GM12878 (cell line): ENCODE results near the gene ERO1A. TPM values are rescaled to one million over a fixed set of nuclear protein-coding genes. Genes with fewer than 3 reads are reported as not detected.
A peak's percentile ranks its signal among the peaks of the same experiment; 100 is the strongest.

ENCODE experiments used
- E2F8 ChIP-seq: fragments of 450-650 bp; IDR thresholded peaks from 2 replicates; pipeline ENCODE4 v1.6.1; 2018; ENCODE audit warnings: mild to moderate bottlenecking, low read depth, moderate library complexity; ENCODE audit not compliant: partially characterized antibody
- IKZF1 ChIP-seq: fragments of 450-650 bp; conservative IDR thresholded peaks from 2 replicates; pipeline ENCODE4 v1.6.1; 2017; ENCODE audit warnings: antibody characterized with exemption, mild to moderate bottlenecking
- JUND ChIP-seq: IDR thresholded peaks from 2 replicates; pipeline ENCODE4 v1.6.1; 2012; ENCODE audit warnings: low read depth, mild to moderate bottlenecking, low read length, improper control_type of control experiment, moderate library complexity
- POLR2AphosphoS5 ChIP-seq: IDR thresholded peaks from 2 replicates; pipeline ENCODE4 v1.6.1; 2011; ENCODE audit warnings: mild to moderate bottlenecking, low read length, inconsistent platforms
- RCOR1 ChIP-seq: conservative IDR thresholded peaks from 2 replicates; pipeline ENCODE4 v1.6.1; 2012; ENCODE audit warnings: low read depth, low read length, improper control_type of control experiment
- REST ChIP-seq: IDR thresholded peaks from 2 replicates; pipeline ENCODE4 v1.6.1; 2012; ENCODE audit warnings: mild to moderate bottlenecking, low read depth, low read length
- RUNX3 ChIP-seq: IDR thresholded peaks from 2 replicates; pipeline ENCODE4 v1.6.1; 2012; ENCODE audit warnings: low read length, inconsistent platforms
- SREBF2 ChIP-seq: IDR thresholded peaks from 2 replicates; pipeline ENCODE4 v1.6.1; 2012; ENCODE audit warnings: mild to moderate bottlenecking, low read length
- ZBED1 ChIP-seq: IDR thresholded peaks from 2 replicates; pipeline ENCODE4 v1.6.1; 2016; ENCODE audit warnings: borderline replicate concordance
- polyA plus RNA-seq, 11 experiments: library from polyadenylated mRNA; depleted of rRNA in 4 of 11; unstranded in 6 of 11; stranded (reverse) in 5 of 11; fragments of >200 nt; fragmentation: Nextera tagmentation in 4 of 11; fragmentation: Illumina TruSeq in 1 of 11; extraction: Ambion mirVana in 4 of 11; extraction: Trizol in 1 of 11; gene quantifications; 1 replicate in 1 of 11; 2 replicates in 10 of 11; pipeline versions ENCODE4 v1.2.1 to v1.2.3, GENCODE V29; 2011 to 2016; ENCODE audit warnings: inconsistent platforms in 2 of 11, missing spikeins in 2 of 11, low read depth in 1 of 11
- total RNA-seq, 4 experiments: library from RNA; depleted of rRNA in 3 of 4; stranded (reverse); fragments of >200 nt in 3 of 4; fragmentation: Illumina TruSeq in 1 of 4; extraction: Trizol in 1 of 4; gene quantifications; 2 replicates each; pipeline versions ENCODE4 v1.2.1 to v1.2.3, GENCODE V29; 2013 to 2021
- TF ChIP-seq, protein P1 (sequence below): IDR thresholded peaks from 2 replicates; pipeline ENCODE4 v1.6.1; 2011; ENCODE audit warnings: mild to moderate bottlenecking, low read depth, low read length, moderate library complexity; ENCODE audit not compliant: insufficient replicate concordance

The ERO1A gene
- total and polyA plus RNA-seq, 10 of the 15 experiments (the other 5 are each of a cell fraction or from before 2014, with no cell fraction given), result 17.5 to 93.1 (median 48.5) TPM

- TF ChIP-seq REST, result no peak
- TF ChIP-seq E2F8, result no peak
- no peak for TF ChIP-seq JUND
- TF ChIP-seq IKZF1, result no peak
- TF ChIP-seq RCOR1, result no peak
- no peak for TF ChIP-seq POLR2AphosphoS5
- TF ChIP-seq ZBED1, result no peak
- TF ChIP-seq RUNX3, result peak; percentile 46
- TF ChIP-seq, protein P1, sequence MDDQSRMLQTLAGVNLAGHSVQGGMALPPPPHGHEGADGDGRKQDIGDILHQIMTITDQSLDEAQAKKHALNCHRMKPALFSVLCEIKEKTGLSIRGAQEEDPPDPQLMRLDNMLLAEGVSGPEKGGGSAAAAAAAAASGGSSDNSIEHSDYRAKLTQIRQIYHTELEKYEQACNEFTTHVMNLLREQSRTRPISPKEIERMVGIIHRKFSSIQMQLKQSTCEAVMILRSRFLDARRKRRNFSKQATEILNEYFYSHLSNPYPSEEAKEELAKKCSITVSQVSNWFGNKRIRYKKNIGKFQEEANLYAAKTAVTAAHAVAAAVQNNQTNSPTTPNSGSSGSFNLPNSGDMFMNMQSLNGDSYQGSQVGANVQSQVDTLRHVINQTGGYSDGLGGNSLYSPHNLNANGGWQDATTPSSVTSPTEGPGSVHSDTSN, result peak; percentile 33
- TF ChIP-seq SREBF2, result no peak
- TF ChIP-seq, all 136 proteins: peak for 2
Observed at GRCh38 chr14:52692248-52692962, 3.0 kb downstream of the ERO1A start (continued).
